Caco-2 (cell line): ENCODE measurements around the gene MACROD2. TPM values are rescaled to one million over a fixed set of nuclear protein-coding genes. Genes with fewer than 3 reads are reported as not detected.
A peak's percentile ranks its signal among the peaks of the same experiment; 100 is the strongest.

Experiments used
- BruUV-seq: library from RNA; stranded (reverse); fragments of 400-500 nt; replicated peaks from 2 replicates; lab custom pipeline; 2021; lab: Mats Ljungman, UMichigan
- CTCF ChIA-PET: fragments of 300-600 bp; sonication (Branson Sonifier 250); formaldehyde crosslinking; loops from one replicate; lab custom pipeline; 2022; ENCODE audit warnings: antibody characterized with exemption; lab: Charles Lee
- POLR2A ChIA-PET: fragments of 300-600 bp; sonication (Branson Sonifier 250); formaldehyde crosslinking; loops from one replicate; lab custom pipeline; 2022; ENCODE audit warnings: antibody characterized with exemption; lab: Charles Lee
- DNase-seq, 2 experiments: peaks; one replicate each; pipeline versions ENCODE4 v3.0.0 to v3.0.0-alpha.2; 2020 to 2022
- H3K27me3 ChIP-seq: replicated peaks from 2 replicates; pipeline ENCODE4 v1.6.0; 2011; ENCODE audit warnings: low read length; ENCODE audit not compliant: control insufficient read depth, insufficient read depth
- H3K36me3 ChIP-seq: 2 replicates; pipeline ENCODE4 v1.5.1; 2011; ENCODE audit warnings: low read length; ENCODE audit not compliant: control insufficient read depth, insufficient read depth
- H3K4me1 ChIP-seq: fragments of 250-450 bp; sonication (Bioruptor Pico); 2 replicates; pipeline ENCODE4 v1.5.1; 2020; ENCODE audit warnings: mild to moderate bottlenecking
- H3K4me3 ChIP-seq: 2 replicates; pipeline ENCODE4 v1.5.1; 2011; ENCODE audit warnings: low read depth, mild to moderate bottlenecking, control low read depth, low read length
- H3K9me3 ChIP-seq: fragments of 250-450 bp; sonication (Bioruptor Pico); 2 replicates; pipeline ENCODE4 v1.5.1; 2020; ENCODE audit warnings: mild to moderate bottlenecking, moderate library complexity
- H3K27ac Mint-ChIP-seq: one replicate; pipeline ENCODE4 v1.8.0; 2022; ENCODE audit warnings: mixed read lengths; ENCODE audit not compliant: unreplicated experiment
- H3K27me3 Mint-ChIP-seq: one replicate; pipeline ENCODE4 v1.8.0; 2022; ENCODE audit warnings: mixed read lengths; ENCODE audit not compliant: insufficient read depth, unreplicated experiment
- H3K36me3 Mint-ChIP-seq: one replicate; pipeline ENCODE4 v1.8.0; 2022; ENCODE audit warnings: mild to moderate bottlenecking, mixed read lengths; ENCODE audit not compliant: insufficient read depth, unreplicated experiment
- H3K4me1 Mint-ChIP-seq: one replicate; pipeline ENCODE4 v1.8.0; 2022; ENCODE audit warnings: low read depth, mixed read lengths; ENCODE audit not compliant: unreplicated experiment
- H3K4me3 Mint-ChIP-seq: one replicate; pipeline ENCODE4 v1.8.0; 2022; ENCODE audit warnings: mild to moderate bottlenecking, moderate library complexity, mixed read lengths; ENCODE audit not compliant: unreplicated experiment
- H3K9me3 Mint-ChIP-seq: one replicate; pipeline ENCODE4 v1.8.0; 2022; ENCODE audit warnings: mixed read lengths; ENCODE audit not compliant: unreplicated experiment
- intact Hi-C: fragments of 100-400 bp; cut with micrococcal nuclease; formaldehyde crosslinking; loops from one replicate; pipeline ENCODE4 v1.10.0; 2022; ENCODE audit not compliant: unreplicated experiment
- total RNA-seq: library from RNA; stranded (reverse); gene quantifications from 2 replicates; pipeline ENCODE4 v1.2.3, GENCODE V29; 2022
- TF ChIP-seq, protein P1 (sequence below), 2 experiments: fragments of 200-600 bp in 1 of 2; IDR thresholded peaks; 1 replicate in 1 of 2; 2 replicates in 1 of 2; pipeline versions ENCODE4 v1.5.1 to v1.8.0; 2011 to 2022; ENCODE audit warnings: antibody characterized with exemption in 1 of 2, control low read depth in 1 of 2, inconsistent platforms in 1 of 2, low read depth in 1 of 2, low read length in 1 of 2, mild to moderate bottlenecking in 1 of 2, moderate library complexity in 1 of 2; ENCODE audit not compliant: insufficient read depth in 1 of 2, severe bottlenecking in 1 of 2, unreplicated experiment in 1 of 2

The MACROD2 gene
- total RNA-seq, 1 experiment from 2014 or later, result 6.4 TPM

DNA sequence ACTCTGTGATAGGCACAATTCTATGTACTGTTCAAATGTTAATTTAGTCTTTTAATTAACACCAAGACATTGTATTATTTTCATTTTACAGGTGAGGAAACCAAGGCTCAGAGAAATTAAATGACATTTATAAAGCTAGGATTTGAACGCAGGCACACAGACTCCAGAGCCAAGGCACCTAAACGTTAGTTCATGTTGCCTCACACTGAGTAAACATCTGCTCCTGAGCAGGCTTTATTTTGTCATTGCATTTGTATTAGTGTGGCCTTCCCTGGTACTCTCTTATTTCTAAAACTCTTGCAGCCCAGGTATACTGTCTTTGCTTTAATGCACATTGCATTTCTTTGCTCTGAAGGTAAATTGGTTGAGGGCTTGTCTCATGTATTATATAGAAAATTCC is 605.2 kb downstream of the MACROD2 start:
- no TSS peak for BruUV-seq
- no peak overlapping the region for H3K4me3 Mint-ChIP-seq
- CTCF ChIA-PET, result no interaction called here

DNA sequence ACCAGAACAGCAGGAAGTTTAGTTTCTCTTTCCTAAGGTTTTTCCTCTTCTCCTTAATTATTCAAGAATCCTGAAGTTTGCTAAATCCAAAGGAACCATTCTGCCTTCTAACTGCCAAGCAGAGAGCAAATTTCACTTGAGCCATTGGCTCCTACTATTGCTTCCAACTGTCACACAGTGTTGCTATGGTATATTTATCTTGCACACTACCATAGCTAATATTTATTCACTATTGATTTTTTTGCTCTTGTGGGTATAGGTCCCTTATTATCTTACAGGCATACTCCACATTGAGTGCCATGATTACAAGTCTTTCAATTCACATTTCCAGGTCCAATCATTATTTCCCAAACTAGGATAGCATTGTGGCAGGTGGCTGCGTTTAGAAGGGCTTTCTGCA is 608.8 kb downstream of the MACROD2 start:
- H3K27ac Mint-ChIP-seq, result no peak overlapping the region
- H3K27me3 Mint-ChIP-seq, result no peaks in the 10 kb centered on the region
- TF ChIP-seq, protein P1, sequence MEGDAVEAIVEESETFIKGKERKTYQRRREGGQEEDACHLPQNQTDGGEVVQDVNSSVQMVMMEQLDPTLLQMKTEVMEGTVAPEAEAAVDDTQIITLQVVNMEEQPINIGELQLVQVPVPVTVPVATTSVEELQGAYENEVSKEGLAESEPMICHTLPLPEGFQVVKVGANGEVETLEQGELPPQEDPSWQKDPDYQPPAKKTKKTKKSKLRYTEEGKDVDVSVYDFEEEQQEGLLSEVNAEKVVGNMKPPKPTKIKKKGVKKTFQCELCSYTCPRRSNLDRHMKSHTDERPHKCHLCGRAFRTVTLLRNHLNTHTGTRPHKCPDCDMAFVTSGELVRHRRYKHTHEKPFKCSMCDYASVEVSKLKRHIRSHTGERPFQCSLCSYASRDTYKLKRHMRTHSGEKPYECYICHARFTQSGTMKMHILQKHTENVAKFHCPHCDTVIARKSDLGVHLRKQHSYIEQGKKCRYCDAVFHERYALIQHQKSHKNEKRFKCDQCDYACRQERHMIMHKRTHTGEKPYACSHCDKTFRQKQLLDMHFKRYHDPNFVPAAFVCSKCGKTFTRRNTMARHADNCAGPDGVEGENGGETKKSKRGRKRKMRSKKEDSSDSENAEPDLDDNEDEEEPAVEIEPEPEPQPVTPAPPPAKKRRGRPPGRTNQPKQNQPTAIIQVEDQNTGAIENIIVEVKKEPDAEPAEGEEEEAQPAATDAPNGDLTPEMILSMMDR (IDR thresholded peaks at IDR 0.05; ENCODE audit: insufficient read depth in 1 of 2, low read depth in 1 of 2, low read length in 1 of 2, severe bottlenecking in 1 of 2, unreplicated experiment in 1 of 2), result no peak
- no peak overlapping the region for H3K4me3 ChIP-seq
- ChIA-PET POLR2A (no interaction called here), CTCF (no interaction called here)
- H3K36me3 Mint-ChIP-seq, result no peaks in the 10 kb centered on the region
- H3K9me3 ChIP-seq, result no peaks in the 10 kb centered on the region; the same call in 1 of the 2 replicates
- peaks cover 7% of the 10 kb centered on the region for H3K4me1 ChIP-seq
- H3K4me3 Mint-ChIP-seq, result no peak overlapping the region
- H3K4me1 Mint-ChIP-seq, result peaks cover 9% of the 10 kb centered on the region
- no peak for DNase-seq
- H3K27me3 ChIP-seq, result no peaks in the 10 kb centered on the region
- intact Hi-C loops, result no loop called here
- BruUV-seq, result no TSS peak
- no peaks in the 10 kb centered on the region for H3K36me3 ChIP-seq
- no peaks in the 10 kb centered on the region for H3K9me3 Mint-ChIP-seq

More for the DNA sequence above, 605.2 kb downstream of the MACROD2 start:
- Histone ChIP-seq H3K9me3 (no peaks in the 10 kb centered on the region; the same call in 1 of the 2 replicates), H3K4me1 (no peaks in the 10 kb centered on the region), H3K36me3 (no peaks in the 10 kb centered on the region), H3K4me3 (no peak overlapping the region), H3K27me3 (no peaks in the 10 kb centered on the region)
- no peak for DNase-seq
- H3K27me3 Mint-ChIP-seq, result no peaks in the 10 kb centered on the region
- H3K36me3 Mint-ChIP-seq, result no peaks in the 10 kb centered on the region
- TF ChIP-seq, protein P1 (IDR thresholded peaks at IDR 0.05; ENCODE audit: insufficient read depth in 1 of 2, low read depth in 1 of 2, low read length in 1 of 2, severe bottlenecking in 1 of 2, unreplicated experiment in 1 of 2), result no peak
- POLR2A ChIA-PET, result no interaction called here
- no peak overlapping the region for H3K27ac Mint-ChIP-seq
- intact Hi-C loops, result no loop called here
- no peaks in the 10 kb centered on the region for H3K9me3 Mint-ChIP-seq
- H3K4me1 Mint-ChIP-seq, result no peaks in the 10 kb centered on the region

DNA sequence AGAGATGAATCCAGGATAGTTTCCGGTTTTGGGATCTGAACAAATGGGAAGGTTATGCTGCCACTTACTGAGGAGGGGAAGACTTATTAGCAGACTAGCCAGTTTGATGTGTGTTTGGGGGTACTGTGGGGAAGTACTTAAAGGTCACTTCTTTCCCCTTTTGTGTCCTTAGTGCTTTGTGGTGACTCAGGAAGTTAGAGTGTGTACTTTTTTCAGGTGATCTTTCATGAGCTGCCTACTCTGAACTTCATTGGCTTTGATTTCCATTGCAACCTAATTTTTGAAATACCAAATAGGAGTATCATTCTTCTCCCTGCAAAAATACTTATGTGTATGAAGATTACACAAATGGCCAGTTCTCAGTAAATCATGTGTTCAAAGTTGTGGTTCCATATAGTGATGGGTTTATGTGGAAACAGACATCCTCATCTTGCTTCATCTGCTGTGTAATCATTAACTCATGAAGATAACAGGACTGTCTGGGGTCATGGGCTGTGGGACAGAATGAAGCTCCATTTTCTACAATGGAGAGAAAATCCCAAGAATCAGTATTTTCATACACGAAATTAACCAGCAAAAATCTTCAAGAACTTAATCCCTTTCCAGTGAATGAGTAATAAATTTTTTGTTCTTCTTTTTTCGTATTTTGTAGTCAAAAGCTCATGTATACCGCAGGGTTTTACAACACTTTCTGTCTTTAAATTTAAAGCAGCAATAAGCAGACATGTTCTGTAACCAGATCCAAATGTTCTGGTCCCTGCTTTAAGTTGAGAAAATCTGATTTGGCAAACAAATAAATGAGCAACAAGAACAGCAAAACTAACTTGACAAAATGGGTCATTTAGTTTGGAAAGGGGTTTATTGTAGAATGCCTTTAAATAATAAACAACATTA is 614.3 kb downstream of the MACROD2 start:
- no peak overlapping the region for H3K4me3 Mint-ChIP-seq
- peak in 1 of 2 experiments; percentile 58 for DNase-seq
- TF ChIP-seq, protein P1 (IDR thresholded peaks at IDR 0.05; ENCODE audit: insufficient read depth in 1 of 2, low read depth in 1 of 2, low read length in 1 of 2, severe bottlenecking in 1 of 2, unreplicated experiment in 1 of 2), result no peak
- no TSS peak for BruUV-seq
- peak overlapping the region; percentile 14 for H3K27ac Mint-ChIP-seq
- H3K27me3 Mint-ChIP-seq, result no peaks in the 10 kb centered on the region
- Histone ChIP-seq H3K27me3 (no peaks in the 10 kb centered on the region), H3K4me3 (no peak overlapping the region), H3K36me3 (no peaks in the 10 kb centered on the region), H3K4me1 (peaks cover 37% of the 10 kb centered on the region), H3K9me3 (no peaks in the 10 kb centered on the region)
- H3K4me1 Mint-ChIP-seq, result peaks cover 15% of the 10 kb centered on the region
- CTCF ChIA-PET, result interaction anchor here (0.5 to 1.0 kb wide), 2 partner anchors 272 to 499 kb away, joined by 3 to 6 read pairs; partner anchors contain the start of gene FLRT3
- no peaks in the 10 kb centered on the region for H3K9me3 Mint-ChIP-seq
- POLR2A ChIA-PET, result no interaction called here
- intact Hi-C loops, result loop anchor here (5.0 kb wide), 1 partner anchor 467 kb away; no protein-coding TSS in a partner anchor
- no peaks in the 10 kb centered on the region for H3K36me3 Mint-ChIP-seq
